Spleen (tissue), 7 donors: ENCODE measurements around the gene MCC.

Source experiments
- CTCF ChIP-seq, 11 experiments: fragments of 200-600 bp in 7 of 11; fragments of 450-650 bp in 4 of 11; sonication (generic) in 4 of 11; IDR thresholded peaks in 8 of 11; conservative IDR thresholded peaks in 3 of 11; 1 replicate in 7 of 11; 2 replicates in 4 of 11; pipeline versions ENCODE4 v1.4.0 to v1.8.0; 2016 to 2021; ENCODE audit warnings: antibody characterized with exemption in 11 of 11, inconsistent platforms in 4 of 11, mild to moderate bottlenecking in 1 of 11
- POLR2A ChIP-seq, 3 donors: fragments of 450-650 bp; IDR thresholded peaks; one replicate each; pipeline ENCODE4 v1.5.1; 2017; ENCODE audit warnings: antibody characterized with exemption in 3 of 3, mild to moderate bottlenecking in 1 of 3
- donor health status: DM: no; HTN: no; CAD: no; lungs with moderate emphysema.
- donor health status: DM: no; HTN: no; CAD: no.
- donor health status: DM: no; HTN: no; CAD: no.

GRCh38 chr5:113070901-113071300 is 417.4 kb downstream of the MCC start:
- TF ChIP-seq CTCF (IDR thresholded peaks at IDR 0.05 in 8 of 11, conservative IDR thresholded peaks at IDR 0.05 in 3 of 11), result no peak
- no peak for TF ChIP-seq POLR2A (IDR thresholded peaks at IDR 0.05)
